Mucosa of descending colon (tissue), 3 donors: ENCODE data around the gene RNASE1. TPM values are rescaled to one million over a fixed set of nuclear protein-coding genes. Genes with fewer than 3 reads are reported as not detected.

ENCODE experiments used
- ATAC-seq: fragments of 200-7000 bp; cut with Tn5 transposase; one replicate; pipeline ENCODE4 v1.9.1; 2020; ENCODE audit warnings: mild to moderate bottlenecking, moderate library complexity
- DNase-seq, 3 donors: peaks; one replicate each; pipeline ENCODE4 v3.0.0-alpha.2; 2020
- H3K36me3 ChIP-seq: fragments of 200-600 bp; one replicate; pipeline ENCODE4 v1.8.0; 2021; ENCODE audit warnings: low read depth, mild to moderate bottlenecking
- H3K4me1 ChIP-seq: fragments of 200-600 bp; one replicate; pipeline ENCODE4 v1.8.0; 2021; ENCODE audit warnings: low read depth, mild to moderate bottlenecking
- H3K4me3 ChIP-seq: fragments of 200-600 bp; one replicate; pipeline ENCODE4 v1.8.0; 2021; ENCODE audit warnings: mild to moderate bottlenecking
- H3K9me3 ChIP-seq: fragments of 200-600 bp; one replicate; pipeline ENCODE4 v1.8.0; 2021; ENCODE audit warnings: mild to moderate bottlenecking
- intact Hi-C, 2 donors: fragments of 100-400 bp; cut with DNase I in 1 of 2; cut with micrococcal nuclease in 1 of 2; formaldehyde crosslinking; loops; one replicate each; pipeline versions ENCODE4 v1.11.0 to v1.11.1; 2022; cut with DNase I, micrococcal nuclease
- total RNA-seq, 3 donors: library from RNA; stranded (reverse); fragmentation: NEBNext Ultra II Directional in 2 of 3; extraction: Animal tissue kit (Norgen Biotek cat#: 25700) in 2 of 3; gene quantifications; one replicate each; pipeline versions ENCODE4 v1.2.1 to v1.2.4, GENCODE V29; 2021 to 2023
- TF ChIP-seq, protein P1 (sequence below): fragments of 200-600 bp; IDR thresholded peaks from one replicate; pipeline ENCODE4 v1.8.0; 2022; ENCODE audit warnings: antibody characterized with exemption, mild to moderate bottlenecking
- donor health status: DM: no; HTN: no; CAD: no; lungs with moderate emphysema.
- donor health status: DM: no; HTN: no; CAD: no.
- donor health status: DM: no; HTN: yes; CAD: no.

RNASE1 gene
- total RNA-seq, 3 donors from 2014 or later, result 105 to 275 (median 203) TPM

DNA sequence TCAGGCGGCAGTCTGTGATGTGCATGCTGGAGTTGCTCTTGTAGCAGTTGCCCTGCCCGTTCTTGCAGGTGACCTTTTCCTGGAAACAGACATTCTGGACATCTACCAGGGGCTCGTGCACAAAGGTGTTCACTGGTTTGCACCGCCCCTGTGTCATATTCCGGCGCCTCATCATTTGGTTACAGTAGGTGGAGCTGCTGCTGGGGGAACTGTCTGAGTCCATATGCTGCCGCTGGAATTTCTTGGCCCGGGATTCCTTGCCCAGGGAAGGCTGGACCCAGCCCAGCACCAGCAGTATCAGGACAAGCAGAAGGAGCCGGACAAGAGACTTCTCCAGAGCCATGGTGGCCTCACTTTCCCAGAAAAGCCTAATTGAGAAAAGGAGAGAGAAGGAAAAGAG is 918 bp downstream of the RNASE1 start:
- H3K9me3 ChIP-seq, result no peaks in the 10 kb centered on the region
- DNase-seq (peak in 2 of 3 donors; percentile 51 to 60), ATAC-seq (peak; percentile 74)
- peaks cover 9% of the 10 kb centered on the region for H3K4me1 ChIP-seq
- intact Hi-C loops, result no loop called here
- TF ChIP-seq, protein P1, sequence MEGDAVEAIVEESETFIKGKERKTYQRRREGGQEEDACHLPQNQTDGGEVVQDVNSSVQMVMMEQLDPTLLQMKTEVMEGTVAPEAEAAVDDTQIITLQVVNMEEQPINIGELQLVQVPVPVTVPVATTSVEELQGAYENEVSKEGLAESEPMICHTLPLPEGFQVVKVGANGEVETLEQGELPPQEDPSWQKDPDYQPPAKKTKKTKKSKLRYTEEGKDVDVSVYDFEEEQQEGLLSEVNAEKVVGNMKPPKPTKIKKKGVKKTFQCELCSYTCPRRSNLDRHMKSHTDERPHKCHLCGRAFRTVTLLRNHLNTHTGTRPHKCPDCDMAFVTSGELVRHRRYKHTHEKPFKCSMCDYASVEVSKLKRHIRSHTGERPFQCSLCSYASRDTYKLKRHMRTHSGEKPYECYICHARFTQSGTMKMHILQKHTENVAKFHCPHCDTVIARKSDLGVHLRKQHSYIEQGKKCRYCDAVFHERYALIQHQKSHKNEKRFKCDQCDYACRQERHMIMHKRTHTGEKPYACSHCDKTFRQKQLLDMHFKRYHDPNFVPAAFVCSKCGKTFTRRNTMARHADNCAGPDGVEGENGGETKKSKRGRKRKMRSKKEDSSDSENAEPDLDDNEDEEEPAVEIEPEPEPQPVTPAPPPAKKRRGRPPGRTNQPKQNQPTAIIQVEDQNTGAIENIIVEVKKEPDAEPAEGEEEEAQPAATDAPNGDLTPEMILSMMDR, result no peak
- no peaks in the 10 kb centered on the region for H3K36me3 ChIP-seq
- H3K4me3 ChIP-seq, result no peak overlapping the region

DNA sequence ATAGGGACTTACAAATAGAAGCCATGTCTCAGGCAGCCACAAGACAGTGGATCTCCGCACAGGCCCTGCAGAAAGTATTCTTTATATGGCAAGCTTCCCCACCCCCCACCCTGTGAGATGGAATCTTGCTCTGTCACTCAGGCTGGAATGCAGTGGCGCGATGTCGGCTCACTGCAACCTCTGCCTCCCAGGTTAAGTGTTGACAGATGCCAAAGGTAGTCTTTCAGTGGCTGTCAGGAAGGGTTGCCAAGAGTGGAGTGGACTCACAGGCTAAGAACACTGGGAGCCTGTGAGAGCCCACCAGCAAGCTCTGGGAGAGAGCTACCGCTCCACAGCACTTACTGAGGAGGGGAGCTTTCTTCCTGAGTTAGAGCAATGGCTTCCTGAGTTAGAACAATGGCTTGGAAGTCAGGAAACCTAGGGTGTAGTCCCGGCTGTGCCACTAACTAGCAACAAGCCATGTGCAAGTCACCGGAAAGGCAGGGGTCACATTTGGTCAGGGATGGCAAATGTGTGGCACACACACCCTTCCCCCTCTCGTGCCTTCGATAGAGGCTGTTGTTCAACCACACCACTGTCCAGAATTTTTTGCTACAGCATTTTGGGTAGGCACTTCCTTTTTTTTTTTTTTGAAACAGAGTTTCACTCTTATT is 2.6 kb downstream of the RNASE1 start:
- Histone ChIP-seq H3K9me3 (no peaks in the 10 kb centered on the region), H3K4me1 (peaks cover 9% of the 10 kb centered on the region), H3K36me3 (no peaks in the 10 kb centered on the region), H3K4me3 (no peak overlapping the region)
- TF ChIP-seq, protein P1, result no peak
- ATAC-seq (no peak), DNase-seq (peak in 1 of 3 donors; percentile 18)
- intact Hi-C loops, result no loop called here

DNA sequence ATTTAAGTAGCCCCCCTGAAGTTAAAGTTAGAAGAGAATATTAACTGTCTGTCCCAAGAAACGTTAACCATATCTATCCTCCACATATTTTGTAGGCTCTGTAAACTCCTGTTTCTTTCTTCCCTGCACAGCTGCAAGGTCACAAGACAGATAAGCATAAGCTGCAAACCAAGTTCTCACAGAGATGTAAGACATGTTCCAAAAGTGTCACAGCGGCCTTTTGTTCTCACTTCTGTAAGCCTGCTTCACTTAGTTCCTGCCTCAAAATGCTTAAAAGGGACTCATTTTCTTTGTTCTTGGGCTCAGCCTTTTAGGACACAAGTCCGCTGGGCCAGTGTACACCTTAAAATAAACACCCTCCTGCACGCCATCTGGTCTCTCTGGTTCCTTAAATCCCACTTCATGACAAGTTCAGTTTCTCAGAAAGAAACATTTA is 3.2 kb downstream of the RNASE1 start:
- TF ChIP-seq, protein P1, result no peak
- Histone ChIP-seq H3K4me3 (no peak overlapping the region), H3K36me3 (no peaks in the 10 kb centered on the region), H3K4me1 (peaks cover 9% of the 10 kb centered on the region), H3K9me3 (no peaks in the 10 kb centered on the region)
- DNase-seq (no peak), ATAC-seq (no peak)
- intact Hi-C loops, result no loop called here

- intact Hi-C loops, result no loop called here
- Histone ChIP-seq H3K4me3 (no peak overlapping the region), H3K9me3 (no peaks in the 10 kb centered on the region), H3K36me3 (no peaks in the 10 kb centered on the region), H3K4me1 (peaks cover 9% of the 10 kb centered on the region)
- ATAC-seq (no peak), DNase-seq (no peak)
- TF ChIP-seq, protein P1, result no peak
Measured at GRCh38 chr14:20798932-20799331, 3.7 kb downstream of the RNASE1 start.

GRCh38 chr14:20798318-20798717 is 4.3 kb downstream of the RNASE1 start:
- Histone ChIP-seq H3K9me3 (no peaks in the 10 kb centered on the region), H3K4me3 (no peak overlapping the region), H3K4me1 (peaks cover 6% of the 10 kb centered on the region), H3K36me3 (no peaks in the 10 kb centered on the region)
- no peak for ATAC-seq
- intact Hi-C loops, result no loop called here
- DNase-seq, result no peak
- TF ChIP-seq, protein P1, result no peak
